IPS-15b (cell line): ENCODE results near the gene KLHL17.

ENCODE experiments used
- H3K27me3 ChIP-seq: one replicate; pipeline ENCODE4 v1.6.1; 2013; ENCODE audit warnings: low read length; ENCODE audit not compliant: control insufficient read depth, insufficient read depth
- H3K36me3 ChIP-seq: one replicate; pipeline ENCODE4 v1.6.1; 2013; ENCODE audit warnings: low read length; ENCODE audit not compliant: control insufficient read depth, insufficient read depth
- H3K4me1 ChIP-seq: one replicate; pipeline ENCODE4 v1.6.1; 2013; ENCODE audit warnings: mild to moderate bottlenecking, low read length; ENCODE audit not compliant: control insufficient read depth, insufficient read depth
- H3K4me3 ChIP-seq: one replicate; pipeline ENCODE4 v1.5.1; 2013; ENCODE audit warnings: low read depth, low read length
- H3K9ac ChIP-seq: one replicate; pipeline ENCODE4 v1.6.1; 2013; ENCODE audit warnings: low read depth, mild to moderate bottlenecking, low read length
- H3K9me3 ChIP-seq: one replicate; pipeline ENCODE4 v1.6.1; 2013; ENCODE audit warnings: mild to moderate bottlenecking, low read length; ENCODE audit not compliant: control insufficient read depth, insufficient read depth

The KLHL17 gene

DNA sequence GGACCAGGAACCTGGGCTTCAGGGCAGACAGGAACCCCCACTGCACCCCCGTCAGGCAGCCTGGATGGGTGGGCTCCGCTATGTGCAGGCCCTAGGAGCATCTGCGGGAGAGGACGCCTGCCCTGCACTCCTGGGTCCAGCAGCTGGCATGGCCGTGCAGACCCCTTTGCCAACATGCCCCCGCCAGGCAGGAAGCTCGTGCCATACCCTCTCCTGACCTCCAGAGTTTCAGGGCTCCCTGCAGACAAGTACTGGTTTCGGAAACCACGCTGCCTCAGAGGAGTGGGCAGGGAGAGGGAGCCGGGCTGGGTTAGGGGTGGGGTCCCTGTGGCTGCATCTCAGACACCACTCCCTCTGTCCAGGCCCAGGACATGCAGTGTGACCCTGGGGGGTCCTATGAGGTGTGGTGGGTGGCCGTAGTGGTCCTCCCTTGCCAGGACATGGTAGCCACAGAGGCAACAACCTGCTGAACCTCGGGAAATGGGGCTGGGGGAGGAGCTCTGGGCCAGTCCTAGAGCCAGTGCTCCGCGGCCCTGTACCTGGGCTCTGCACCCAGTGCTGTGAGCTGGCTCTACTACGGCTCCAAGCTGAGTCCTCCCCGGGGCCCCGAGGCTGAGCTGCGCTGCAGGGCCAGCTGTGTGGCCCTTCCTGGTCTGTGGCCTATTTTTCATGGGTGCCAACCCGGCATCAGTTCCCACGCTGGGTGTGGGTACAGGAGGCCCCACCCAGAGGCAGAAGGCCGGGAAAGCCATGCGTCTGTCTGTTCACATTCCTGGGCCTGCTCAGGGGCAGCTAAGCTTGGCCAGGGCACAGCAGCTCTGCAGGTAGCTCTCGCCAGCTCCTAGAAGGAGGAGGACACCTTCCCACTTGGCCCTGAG lies 7.3 kb downstream of the KLHL17 start:
- no peak overlapping the region for H3K9ac ChIP-seq
- H3K9me3 ChIP-seq, result no peaks in the 10 kb centered on the region
- peaks cover 12% of the 10 kb centered on the region for H3K36me3 ChIP-seq
- H3K27me3 ChIP-seq, result peaks cover 42% of the 10 kb centered on the region
- no peak overlapping the region for H3K4me3 ChIP-seq
- H3K4me1 ChIP-seq, result no peaks in the 10 kb centered on the region

DNA sequence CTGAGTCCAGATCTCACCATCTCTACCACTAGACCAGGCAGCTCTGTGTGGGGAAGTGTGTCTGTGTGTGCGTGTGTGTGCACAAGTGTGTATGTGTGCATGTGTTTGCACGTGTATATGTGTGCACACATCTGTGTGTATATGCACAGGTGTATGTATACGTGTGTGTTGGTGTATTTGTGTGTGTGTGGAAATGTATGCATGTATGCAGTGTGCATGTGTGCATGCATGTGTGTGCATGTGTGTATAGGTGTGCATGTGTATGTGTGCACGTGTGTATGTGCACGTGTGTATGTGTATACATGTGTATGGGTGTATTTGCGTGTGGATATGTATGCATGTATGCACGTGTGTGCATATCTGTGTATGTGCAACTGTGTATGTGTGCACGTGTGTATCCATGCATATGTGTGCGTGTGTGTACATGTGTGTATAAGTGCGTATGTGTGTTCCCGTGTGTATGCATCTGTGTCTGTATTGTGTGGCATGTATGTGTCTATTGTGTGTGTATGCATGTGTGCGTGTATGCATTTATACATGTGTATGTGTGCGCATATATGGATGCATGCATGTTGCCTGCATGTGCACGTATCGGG lies 9.0 kb downstream of the KLHL17 start:
- Histone ChIP-seq H3K9me3 (no peaks in the 10 kb centered on the region), H3K4me3 (no peak overlapping the region), H3K27me3 (peaks cover 44% of the 10 kb centered on the region), H3K36me3 (peaks cover 5% of the 10 kb centered on the region), H3K9ac (no peak overlapping the region), H3K4me1 (no peaks in the 10 kb centered on the region)

DNA sequence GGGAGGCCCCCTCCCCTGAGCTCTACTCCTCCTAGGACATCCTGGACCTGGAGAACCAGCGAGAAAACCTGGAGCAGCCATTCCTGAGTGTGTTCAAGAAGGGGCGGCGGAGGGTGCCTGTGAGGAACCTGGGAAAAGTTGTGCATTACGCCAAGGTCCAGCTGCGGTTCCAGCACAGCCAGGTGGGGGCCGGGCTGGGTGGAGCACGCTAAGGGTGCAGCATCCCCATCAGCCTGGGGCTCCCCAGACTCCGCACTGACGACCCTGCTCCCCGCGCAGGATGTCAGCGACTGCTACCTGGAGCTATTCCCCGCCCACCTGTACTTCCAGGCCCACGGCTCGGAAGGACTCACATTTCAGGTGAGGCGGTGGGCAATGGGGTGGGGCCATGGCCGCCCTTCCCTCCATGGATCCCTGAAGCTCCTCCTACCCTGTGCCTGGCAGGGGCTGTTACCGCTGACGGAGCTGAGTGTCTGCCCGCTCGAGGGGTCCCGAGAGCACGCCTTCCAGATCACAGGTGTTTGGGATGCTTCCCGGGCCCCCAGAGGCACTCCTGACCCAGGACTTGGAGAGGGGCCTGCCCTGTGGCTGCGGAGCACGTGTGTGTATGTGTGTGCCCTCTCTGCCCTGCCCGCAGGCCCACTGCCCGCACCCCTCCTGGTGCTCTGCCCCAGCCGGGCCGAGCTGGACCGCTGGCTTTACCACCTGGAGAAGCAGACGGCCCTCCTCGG lies 10.0 kb downstream of the KLHL17 start:
- Histone ChIP-seq H3K4me3 (peak overlapping the region; percentile 8), H3K27me3 (peaks cover 45% of the 10 kb centered on the region)

DNA sequence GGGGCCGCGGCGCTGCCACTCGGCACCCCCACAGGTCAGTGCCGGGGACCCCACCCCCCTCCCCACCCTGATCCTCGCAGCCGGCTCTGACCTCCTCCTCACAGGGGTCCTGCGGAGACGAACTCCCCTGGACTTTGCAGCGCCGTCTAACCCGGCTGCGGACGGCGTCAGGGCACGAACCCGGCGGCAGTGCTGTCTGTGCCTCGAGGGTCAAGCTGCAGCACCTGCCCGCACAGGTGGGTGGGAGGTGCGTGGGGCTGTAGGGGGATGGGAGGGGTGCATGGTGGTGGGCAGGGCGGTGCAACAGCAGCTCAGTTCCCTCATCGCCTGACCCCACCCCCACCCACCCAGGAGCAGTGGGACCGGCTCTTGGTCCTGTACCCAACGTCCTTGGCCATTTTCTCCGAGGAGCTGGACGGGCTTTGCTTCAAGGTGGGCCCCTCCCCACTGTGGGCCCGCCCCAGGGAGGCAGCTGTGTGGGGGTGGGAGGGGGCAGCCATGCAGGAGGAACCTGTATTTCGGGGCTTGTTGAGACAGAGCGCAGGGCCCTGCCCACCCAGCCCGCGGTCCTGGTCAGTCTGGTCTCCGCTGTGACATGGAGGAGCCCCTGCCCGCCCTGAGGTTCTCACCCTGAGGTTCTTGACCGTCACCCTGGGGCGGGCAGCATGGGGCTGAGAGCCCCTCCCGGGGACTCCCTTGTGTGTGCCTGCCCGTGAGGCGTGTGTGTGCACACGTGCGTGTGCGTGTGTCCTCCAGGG lies 10.8 kb downstream of the KLHL17 start:
- Histone ChIP-seq H3K4me3 (no peak overlapping the region), H3K4me1 (peaks cover 2% of the 10 kb centered on the region), H3K9ac (no peak overlapping the region), H3K36me3 (no peaks in the 10 kb centered on the region), H3K9me3 (no peaks in the 10 kb centered on the region), H3K27me3 (peaks cover 43% of the 10 kb centered on the region)

More for the DNA sequence above, 10.0 kb downstream of the KLHL17 start:
- H3K36me3 ChIP-seq, result peaks cover 4% of the 10 kb centered on the region
- H3K4me1 ChIP-seq, result no peaks in the 10 kb centered on the region
- no peak overlapping the region for H3K9ac ChIP-seq
- no peaks in the 10 kb centered on the region for H3K9me3 ChIP-seq

DNA sequence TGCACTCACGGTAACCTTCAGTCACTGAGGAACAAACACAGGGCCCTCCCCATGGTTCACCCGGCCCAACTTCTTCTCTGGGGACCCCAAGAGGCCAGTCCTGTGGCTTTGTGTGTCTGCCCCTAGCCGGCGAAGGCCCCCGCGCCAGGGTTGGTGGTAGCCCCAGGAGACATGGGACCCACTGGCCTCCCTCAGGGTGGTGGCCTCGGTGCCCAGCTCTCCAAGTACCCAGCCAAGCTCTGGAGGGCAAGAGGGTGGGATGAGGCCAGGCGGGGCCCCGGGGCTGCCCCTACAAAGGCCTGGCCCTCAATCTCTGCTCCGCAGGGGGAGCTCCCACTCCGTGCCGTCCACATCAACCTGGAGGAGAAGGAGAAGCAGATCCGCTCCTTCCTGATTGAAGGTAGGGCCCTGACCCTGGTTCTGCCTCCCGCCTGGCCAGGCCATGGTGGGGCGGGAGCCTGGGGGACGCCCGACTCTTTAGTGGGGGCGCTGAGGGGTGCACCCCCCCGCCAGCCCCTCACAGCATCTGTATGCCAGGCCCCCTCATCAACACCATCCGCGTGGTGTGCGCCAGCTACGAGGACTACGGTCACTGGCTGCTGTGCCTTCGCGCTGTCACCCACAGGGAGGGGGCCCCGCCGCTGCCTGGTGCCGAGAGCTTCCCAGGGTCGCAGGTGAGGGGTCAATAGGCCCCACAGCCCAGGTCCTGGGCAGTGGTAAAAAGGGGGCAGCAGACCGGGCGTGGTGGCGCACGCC lies 11.5 kb downstream of the KLHL17 start:
- H3K36me3 ChIP-seq, result no peaks in the 10 kb centered on the region
- no peak overlapping the region for H3K4me3 ChIP-seq
- no peaks in the 10 kb centered on the region for H3K9me3 ChIP-seq
- H3K27me3 ChIP-seq, result peaks cover 39% of the 10 kb centered on the region
- no peak overlapping the region for H3K9ac ChIP-seq
- peaks cover 2% of the 10 kb centered on the region for H3K4me1 ChIP-seq

DNA sequence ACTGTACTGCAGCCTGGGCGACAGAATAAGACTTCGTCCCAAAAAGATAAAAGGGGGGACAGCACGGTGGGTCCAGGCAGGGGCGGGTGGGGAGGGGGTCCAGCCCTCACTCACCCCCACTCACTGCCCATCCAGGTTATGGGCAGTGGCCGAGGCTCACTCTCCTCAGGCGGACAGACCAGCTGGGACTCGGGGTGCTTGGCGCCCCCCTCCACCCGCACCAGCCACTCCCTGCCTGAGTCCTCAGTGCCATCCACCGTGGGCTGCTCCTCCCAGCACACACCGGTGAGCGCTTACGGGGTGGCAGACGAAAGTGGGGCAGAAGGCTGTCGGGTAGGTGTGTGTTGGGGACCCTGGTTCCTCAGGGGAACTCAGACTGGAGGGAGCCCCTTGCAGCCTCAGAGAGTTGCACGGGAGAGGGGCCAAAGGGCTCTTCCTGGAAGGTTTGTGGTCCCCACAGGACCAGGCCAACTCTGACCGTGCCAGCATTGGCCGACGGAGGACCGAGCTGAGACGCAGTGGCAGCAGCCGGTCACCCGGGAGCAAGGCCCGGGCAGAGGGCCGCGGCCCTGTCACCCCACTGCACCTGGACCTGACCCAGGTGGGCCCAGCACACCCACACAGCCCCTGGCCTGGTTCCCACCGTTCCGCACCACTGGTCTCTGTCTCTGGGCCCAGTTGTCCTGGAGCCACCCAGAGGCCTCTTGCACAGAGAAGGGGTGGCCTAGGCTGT lies 12.5 kb downstream of the KLHL17 start:
- H3K9me3 ChIP-seq, result no peaks in the 10 kb centered on the region
- peaks cover 2% of the 10 kb centered on the region for H3K4me1 ChIP-seq
- H3K4me3 ChIP-seq, result no peak overlapping the region
- H3K9ac ChIP-seq, result no peak overlapping the region
- peaks cover 29% of the 10 kb centered on the region for H3K27me3 ChIP-seq
- H3K36me3 ChIP-seq, result no peaks in the 10 kb centered on the region

DNA sequence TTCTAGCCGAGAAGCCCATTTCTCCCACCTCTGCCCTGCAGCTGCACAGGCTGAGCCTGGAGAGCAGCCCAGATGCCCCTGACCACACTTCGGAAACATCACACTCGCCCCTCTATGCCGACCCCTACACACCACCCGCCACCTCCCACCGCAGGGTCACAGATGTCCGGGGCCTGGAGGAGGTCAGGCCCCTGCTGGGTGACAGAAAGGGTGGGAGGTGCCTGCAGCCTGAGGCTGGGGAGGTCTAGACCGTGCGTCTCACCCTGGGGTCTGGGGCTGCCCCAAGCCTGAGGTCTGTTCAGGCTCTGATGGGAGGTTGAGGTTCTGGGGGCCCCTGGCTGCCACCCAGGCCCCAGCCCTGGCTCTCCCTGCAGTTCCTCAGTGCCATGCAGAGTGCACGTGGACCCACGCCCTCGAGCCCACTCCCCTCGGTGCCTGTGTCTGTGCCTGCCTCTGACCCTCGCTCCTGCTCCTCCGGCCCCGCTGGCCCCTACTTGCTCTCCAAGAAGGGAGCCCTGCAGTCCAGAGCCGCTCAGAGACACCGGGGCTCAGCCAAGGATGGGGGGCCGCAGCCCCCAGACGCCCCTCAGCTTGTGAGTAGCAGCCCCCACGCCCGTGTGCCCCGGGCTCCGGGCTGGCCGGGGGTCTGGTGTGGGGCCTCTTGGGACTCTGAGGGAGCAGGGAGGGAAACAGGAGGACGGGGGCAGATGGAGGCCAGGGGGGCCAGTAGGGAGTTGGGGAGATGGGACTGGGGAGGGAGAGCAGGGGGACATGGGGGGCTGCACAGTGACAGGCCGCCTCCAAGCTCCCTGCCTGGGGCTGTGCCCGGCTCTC lies 13.3 kb downstream of the KLHL17 start:
- no peak overlapping the region for H3K4me3 ChIP-seq
- H3K36me3 ChIP-seq, result no peaks in the 10 kb centered on the region
- no peaks in the 10 kb centered on the region for H3K9me3 ChIP-seq
- H3K9ac ChIP-seq, result no peak overlapping the region
- peaks cover 2% of the 10 kb centered on the region for H3K4me1 ChIP-seq
- H3K27me3 ChIP-seq, result peaks cover 21% of the 10 kb centered on the region

DNA sequence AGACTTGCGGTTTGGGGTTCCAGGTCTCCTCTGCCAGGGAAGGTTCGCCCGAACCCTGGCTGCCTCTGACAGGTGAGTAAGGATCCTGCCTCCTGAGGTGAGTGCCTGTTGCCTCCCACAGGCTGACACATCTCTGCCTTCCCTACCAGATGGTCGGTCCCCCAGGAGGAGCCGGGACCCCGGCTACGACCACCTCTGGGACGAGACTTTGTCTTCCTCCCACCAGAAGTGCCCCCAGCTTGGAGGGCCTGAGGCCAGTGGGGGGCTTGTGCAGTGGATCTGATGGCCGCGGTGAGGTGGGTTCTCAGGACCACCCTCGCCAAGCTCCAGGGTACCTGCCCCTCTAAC lies 13.9 kb downstream of the KLHL17 start:
- Histone ChIP-seq H3K4me1 (peaks cover 2% of the 10 kb centered on the region), H3K4me3 (no peak overlapping the region), H3K9ac (no peak overlapping the region), H3K9me3 (no peaks in the 10 kb centered on the region), H3K36me3 (no peaks in the 10 kb centered on the region), H3K27me3 (peaks cover 16% of the 10 kb centered on the region)

DNA sequence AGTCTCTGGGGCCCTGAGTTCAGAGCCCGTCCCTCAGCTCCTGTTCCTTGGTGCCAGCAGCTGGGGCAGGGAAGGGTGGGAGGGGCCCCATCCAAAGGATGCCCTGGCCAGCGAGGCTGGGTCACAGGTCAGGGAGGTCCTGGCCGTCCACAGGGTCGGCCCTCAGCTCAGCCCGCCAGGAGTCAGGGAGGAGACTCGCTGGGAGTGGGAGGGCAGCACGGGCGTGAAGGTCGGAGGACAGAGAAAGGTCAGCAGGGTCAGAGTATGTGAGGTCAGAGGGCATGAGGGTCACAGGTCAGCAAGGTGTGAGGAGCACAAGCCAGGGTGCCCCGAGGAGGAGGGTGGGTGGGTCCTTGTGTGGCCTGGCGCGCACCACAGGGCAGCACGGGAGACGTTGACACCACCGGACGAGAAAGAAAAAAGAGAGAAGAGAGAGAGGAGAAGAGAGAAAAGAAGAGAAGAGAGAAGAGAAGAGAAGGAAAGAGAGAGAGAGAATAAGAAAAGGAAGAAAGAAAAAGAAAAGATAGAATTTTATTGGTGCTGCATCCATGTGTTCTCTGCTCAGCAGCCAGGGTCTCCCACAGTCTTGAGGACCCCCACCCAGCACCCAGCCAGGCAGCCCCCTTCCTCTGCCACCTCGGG lies 14.4 kb downstream of the KLHL17 start:
- no peaks in the 10 kb centered on the region for H3K9me3 ChIP-seq
- peaks cover 14% of the 10 kb centered on the region for H3K27me3 ChIP-seq
- H3K4me1 ChIP-seq, result peaks cover 2% of the 10 kb centered on the region
- no peak overlapping the region for H3K9ac ChIP-seq
- H3K36me3 ChIP-seq, result no peaks in the 10 kb centered on the region
- no peak overlapping the region for H3K4me3 ChIP-seq

DNA sequence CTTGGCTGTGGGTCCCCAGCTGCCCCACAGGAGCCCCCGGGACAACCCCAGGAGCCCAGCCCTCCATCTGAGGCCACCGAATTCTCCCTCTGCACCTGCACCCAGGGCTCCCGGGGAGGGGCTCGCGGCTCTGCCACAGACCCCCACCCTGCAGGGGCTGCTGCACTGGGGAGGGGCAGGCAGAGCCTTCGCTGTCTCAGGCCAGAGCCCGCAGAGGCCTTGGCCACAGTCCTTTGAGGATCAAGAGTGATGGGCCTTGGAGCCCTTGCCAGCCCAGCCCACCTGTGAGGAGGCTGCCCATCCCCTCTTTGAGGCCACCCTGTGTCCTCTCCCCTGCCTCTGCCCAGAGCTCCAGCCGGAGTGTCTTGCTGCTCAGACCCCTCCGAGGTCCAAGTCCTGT lies 15.0 kb downstream of the KLHL17 start:
- H3K9ac ChIP-seq, result no peak overlapping the region
- H3K27me3 ChIP-seq, result peaks cover 9% of the 10 kb centered on the region
- H3K4me3 ChIP-seq, result no peak overlapping the region

More for the DNA sequence above, 15.0 kb downstream of the KLHL17 start:
- no peaks in the 10 kb centered on the region for H3K9me3 ChIP-seq
- peaks cover 2% of the 10 kb centered on the region for H3K4me1 ChIP-seq
- H3K36me3 ChIP-seq, result no peaks in the 10 kb centered on the region
